Subcutaneous adipose tissue (tissue), 4 donors: ENCODE results near the gene C1QTNF2. TPM values are rescaled to one million over a fixed set of nuclear protein-coding genes. Genes with fewer than 3 reads are reported as not detected.

Source experiments
- CTCF ChIP-seq: fragments of 450-650 bp; IDR thresholded peaks from one replicate; pipeline ENCODE4 v1.5.1; 2016; ENCODE audit warnings: low read depth, mild to moderate bottlenecking, control low read depth, antibody characterized with exemption, moderate library complexity
- total RNA-seq, 4 donors: library from RNA; depleted of rRNA; stranded (reverse); fragments of >200 nt; gene quantifications; one replicate each; pipeline ENCODE4 v1.1.0, GENCODE V29; 2016

The C1QTNF2 gene
- total RNA-seq, 4 donors from 2014 or later, result 0.57 to 1.5 (median 0.91) TPM

DNA sequence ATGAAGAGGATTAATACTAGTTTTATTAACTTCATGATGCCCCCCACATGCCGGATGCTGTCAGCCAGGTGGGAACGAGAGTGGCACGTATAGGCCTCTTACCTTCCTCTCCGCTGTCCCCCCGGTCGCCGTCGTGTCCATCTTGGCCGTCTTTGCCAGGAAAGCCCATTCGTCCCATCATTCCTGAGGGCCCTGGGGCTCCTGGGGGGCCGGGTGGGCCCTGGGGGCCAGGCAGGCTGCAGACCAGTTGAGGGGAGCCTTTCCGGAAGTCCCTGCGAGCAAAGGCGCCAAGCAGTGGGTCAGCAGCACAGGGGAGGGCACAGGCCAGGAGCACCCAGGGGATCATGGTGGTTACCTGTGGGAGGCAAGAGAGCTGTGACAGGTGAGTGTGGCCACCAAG is 15.8 kb downstream of the C1QTNF2 start:
- TF ChIP-seq CTCF, result no peak

DNA sequence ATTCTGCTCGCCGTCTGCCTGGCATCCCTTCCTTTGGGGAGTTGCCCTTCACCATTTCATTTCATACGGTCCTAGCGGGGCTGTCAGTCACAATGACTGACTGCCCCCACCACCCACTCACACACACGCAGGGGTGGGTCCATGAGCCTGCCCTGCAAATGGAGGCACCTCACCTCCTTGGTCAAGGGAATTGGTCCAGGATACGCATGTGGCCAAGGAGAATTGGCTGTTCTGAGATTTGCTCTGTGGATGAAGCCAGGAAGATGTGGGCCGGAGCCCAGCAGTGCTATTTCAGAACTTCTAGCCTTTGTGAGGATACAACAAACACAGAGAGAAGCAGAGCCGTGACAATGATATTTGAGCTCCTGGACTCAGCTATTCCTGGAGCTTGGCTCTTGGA is 17.0 kb downstream of the C1QTNF2 start:
- no peak for TF ChIP-seq CTCF

GRCh38 chr5:160352308-160352707 is 18.1 kb downstream of the C1QTNF2 start:
- TF ChIP-seq CTCF, result no peak

DNA sequence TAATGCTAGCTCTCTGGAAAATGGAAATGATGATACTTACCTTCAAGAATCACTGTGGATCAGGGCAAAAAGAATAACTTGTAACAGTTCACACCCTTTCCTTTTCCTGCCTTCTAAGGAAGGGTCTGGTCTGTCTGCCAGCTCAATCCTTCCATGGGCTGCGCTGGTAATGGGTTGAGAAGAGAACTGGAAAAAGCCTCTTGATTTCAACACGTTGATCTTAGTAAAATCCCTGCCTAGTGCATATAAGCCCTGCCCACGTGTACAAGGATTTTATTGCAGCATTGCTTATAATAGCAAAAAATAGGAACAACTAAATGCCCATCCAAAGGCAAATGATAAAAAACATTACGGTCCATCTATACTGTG is 20.5 kb downstream of the C1QTNF2 start:
- no peak for TF ChIP-seq CTCF

DNA sequence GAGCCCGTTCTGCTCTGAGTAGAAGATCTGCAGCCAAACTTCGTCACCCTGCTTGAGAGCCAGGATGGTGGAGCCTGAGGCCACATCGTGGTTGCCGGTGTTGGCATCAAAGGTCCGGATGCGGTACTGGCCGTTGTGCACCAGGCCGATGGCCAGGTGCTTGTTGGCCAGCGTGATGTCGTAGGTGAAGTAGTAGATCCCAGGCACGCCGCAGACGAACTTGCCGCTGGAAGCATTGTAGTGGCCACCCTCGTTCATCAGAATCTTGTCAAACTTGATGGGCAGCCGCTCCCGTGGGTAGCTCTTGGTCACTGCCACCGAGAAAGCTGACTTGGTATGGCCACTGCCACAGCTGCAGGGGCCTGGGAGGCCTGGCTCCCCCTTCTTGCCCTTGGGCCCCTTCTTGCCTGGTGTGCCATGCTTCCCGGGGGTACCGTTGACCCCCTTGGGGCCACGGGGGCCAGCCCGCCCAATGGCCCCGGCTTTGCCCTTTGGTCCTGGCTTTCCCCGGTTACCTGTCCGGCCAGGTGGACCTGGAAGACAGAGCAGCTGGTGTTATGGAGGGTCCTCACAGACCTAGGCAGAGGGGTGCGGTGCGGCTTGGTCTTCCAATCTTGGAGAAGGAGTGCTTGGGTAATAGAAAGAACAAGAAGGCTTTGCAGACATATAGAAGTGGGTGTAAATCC is 21.0 kb downstream of the C1QTNF2 start:
- TF ChIP-seq CTCF, result no peak

DNA sequence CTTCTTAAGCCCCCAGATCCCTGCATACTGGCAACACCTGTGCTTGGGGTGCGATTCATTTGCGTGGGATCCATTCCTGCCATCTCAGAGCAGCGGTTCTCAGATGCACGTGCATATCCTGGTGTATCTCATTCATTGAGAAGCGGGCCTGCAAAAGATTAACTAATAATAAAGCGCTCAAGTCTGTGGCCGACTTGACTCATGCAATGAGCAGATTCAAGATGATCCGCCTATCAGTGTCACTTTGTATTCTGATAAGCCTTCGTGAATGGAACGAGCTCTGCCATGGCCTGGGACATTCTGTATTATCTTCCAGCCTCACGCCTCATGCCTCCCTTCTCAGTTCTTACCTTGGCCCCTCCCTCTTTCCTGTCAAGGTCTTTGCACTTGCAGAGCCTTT is 22.3 kb downstream of the C1QTNF2 start:
- no peak for TF ChIP-seq CTCF

- TF ChIP-seq CTCF, result no peak
Measured at GRCh38 chr5:160347448-160347847, 23.0 kb downstream of the C1QTNF2 start.
